K562 (cell line): Measurements from ENCODE around the gene WDCP. TPM values are rescaled to one million over a fixed set of nuclear protein-coding genes. Genes with fewer than 3 reads are reported as not detected.
A peak's percentile ranks its signal among the peaks of the same experiment; 100 is the strongest.

Experiments used
- ATAC-seq: fragments of 200-7000 bp; cut with Tn5 transposase; 3 replicates; pipeline ENCODE4 v1.9.1; 2020; ENCODE audit warnings: moderate library complexity
- BruUV-seq: library from RNA; stranded (reverse); fragments of 400-500 nt; replicated peaks from 2 replicates; lab custom pipeline; 2021; lab: Mats Ljungman, UMichigan
- CTCF ChIA-PET: fragments of 300-600 bp; formaldehyde crosslinking; extraction: SDS; loops from one replicate; lab custom pipeline; 2021; ENCODE audit warnings: low intra/inter-chr PET ratio; lab: Yijun Ruan, JAX
- POLR2A ChIA-PET: fragments of 300-600, 350-650 bp; sonication (Branson Sonifier 250); formaldehyde crosslinking; extraction: SDS; loops from one replicate; lab custom pipeline; 2021; ENCODE audit warnings: antibody characterized with exemption, inconsistent platforms; lab: Yijun Ruan, JAX
- DNase-seq, 4 experiments: peaks; one replicate each; pipeline versions ENCODE4 v3.0.0 to v3.0.0-alpha.2; 2011 to 2018; ENCODE audit warnings: low spot score in 3 of 4, mixed read lengths in 3 of 4; ENCODE audit errors: extremely low read depth in 1 of 4
- FAIRE-seq: peaks from 2 replicates; lab custom pipeline; 2011; peaks lifted over from hg19 to GRCh38; lab: Jason Lieb, UNC
- H2AFZ ChIP-seq: 2 replicates; pipeline ENCODE4 v1.6.0; 2011; ENCODE audit warnings: low read depth, low read length, control low read depth, inconsistent platforms
- H3K27ac ChIP-seq: fragments of 200-600 bp; 3 replicates; pipeline ENCODE4 v1.8.0; 2011; ENCODE audit warnings: low read depth, mild to moderate bottlenecking, control low read depth, inconsistent platforms, low read length, moderate library complexity, mixed read lengths; ENCODE audit errors: extremely low read depth
- H3K27me3 ChIP-seq, 2 experiments: fragments of 300-600 bp in 1 of 2; 2 replicates in 1 of 2; 3 replicates in 1 of 2; pipeline versions ENCODE4 v1.6.0 to v1.8.0; 2011; ENCODE audit warnings: inconsistent platforms in 2 of 2, low read length in 2 of 2, mild to moderate bottlenecking in 1 of 2, mixed read lengths in 1 of 2, moderate library complexity in 1 of 2; ENCODE audit not compliant: control insufficient read depth in 2 of 2, insufficient read depth in 2 of 2
- H3K36me3 ChIP-seq: fragments of 300-600 bp; 3 replicates; pipeline ENCODE4 v1.8.0; 2011; ENCODE audit warnings: mild to moderate bottlenecking, low read length, inconsistent platforms; ENCODE audit not compliant: control insufficient read depth, insufficient read depth
- H3K4me1 ChIP-seq, 2 experiments: fragments of 200-600 bp in 1 of 2; replicated peaks in 1 of 2; 2 replicates in 1 of 2; 3 replicates in 1 of 2; pipeline versions ENCODE4 v1.5.1 to v1.8.0; 2011; ENCODE audit warnings: inconsistent platforms in 2 of 2, low read length in 2 of 2, mild to moderate bottlenecking in 1 of 2, mixed read lengths in 1 of 2, moderate library complexity in 1 of 2; ENCODE audit not compliant: control insufficient read depth in 2 of 2, insufficient read depth in 2 of 2
- H3K4me2 ChIP-seq: 2 replicates; pipeline ENCODE4 v1.6.1; 2011; ENCODE audit warnings: low read length, control low read depth, inconsistent platforms, mixed read lengths; ENCODE audit not compliant: insufficient read depth
- H3K4me3 ChIP-seq: fragments of 200-600 bp; sonication (generic), shearing (Covaris generic); 2 replicates; pipeline ENCODE4 v1.5.1; 2016; ENCODE audit warnings: control low read depth, inconsistent platforms
- H3K79me2 ChIP-seq: fragments of 200-600 bp; 3 replicates; pipeline ENCODE4 v1.8.0; 2011; ENCODE audit warnings: low read length, inconsistent platforms; ENCODE audit not compliant: control insufficient read depth, insufficient read depth
- H3K9ac ChIP-seq, 2 experiments: 2 replicates each; pipeline versions ENCODE4 v1.6.0 to v1.6.1; 2011; ENCODE audit warnings: low read depth in 2 of 2, low read length in 2 of 2, control low read depth in 1 of 2, inconsistent platforms in 1 of 2, mild to moderate bottlenecking in 1 of 2, mixed read lengths in 1 of 2; ENCODE audit not compliant: insufficient read depth in 1 of 2
- H3K9me1 ChIP-seq: one replicate; pipeline ENCODE4 v1.6.0; 2011; ENCODE audit warnings: inconsistent platforms, mild to moderate bottlenecking, low read length, moderate library complexity; ENCODE audit not compliant: control insufficient read depth, insufficient read depth
- H3K9me3 ChIP-seq: replicated peaks from 2 replicates; pipeline ENCODE4 v1.5.1; 2011; ENCODE audit warnings: low read depth, low read length, inconsistent platforms; ENCODE audit not compliant: control insufficient read depth, insufficient read depth
- H4K20me1 ChIP-seq: replicated peaks from 2 replicates; pipeline ENCODE4 v1.6.1; 2011; ENCODE audit warnings: low read length, inconsistent platforms, mixed read lengths; ENCODE audit not compliant: control insufficient read depth, insufficient read depth
- KLF10 ChIP-seq: fragments of 250-450 bp; sonication (Bioruptor Pico); IDR thresholded peaks from 2 replicates; pipeline ENCODE4 v1.6.1; 2021; ENCODE audit warnings: matching md5 sums
- PCBP2 ChIP-seq: fragments of 200-400 bp; formaldehyde crosslinking; IDR thresholded peaks from 2 replicates; pipeline ENCODE4 v1.6.1; 2018; ENCODE audit warnings: low read length, low read depth, mild to moderate bottlenecking, moderate library complexity; ENCODE audit not compliant: poor library complexity, severe bottlenecking
- POLR2G ChIP-seq: fragments of 200-400 bp; formaldehyde crosslinking; IDR thresholded peaks from 2 replicates; pipeline ENCODE4 v1.6.1; 2017; ENCODE audit warnings: low read depth, mild to moderate bottlenecking, antibody characterized with exemption, low read length, moderate library complexity
- ZBTB33 ChIP-seq: sonication (generic); formaldehyde crosslinking; IDR thresholded peaks from 2 replicates; pipeline ENCODE4 v1.8.1; 2023; ENCODE audit warnings: mild to moderate bottlenecking, missing genetic modification reagents
- ZFX ChIP-seq: sonication (generic); formaldehyde crosslinking; IDR thresholded peaks from 2 replicates; pipeline ENCODE4 v1.8.0; 2022; ENCODE audit warnings: mild to moderate bottlenecking, missing genetic modification reagents, moderate library complexity
- ZKSCAN1 ChIP-seq: fragments of 150-350 bp; IDR thresholded peaks from 2 replicates; pipeline ENCODE4 v1.6.1; 2016; ENCODE audit warnings: low read depth, low read length
- WGBS: fragments of 100-300 bp; shearing (Covaris generic); methylation state at CpG from one replicate; pipeline ENCODE4 v1.1.6; 2016; ENCODE audit warnings: low coverage, mixed read lengths; ENCODE audit not compliant: insufficient coverage; ENCODE audit errors: missing lambda C conversion rate; 5-methylcytosine and 5-hydroxymethylcytosine counted together
- in situ Hi-C: fragments of 300-500 bp; cut with MboI; formaldehyde crosslinking; loops from 4 replicates; pipeline ENCODE4 v1.15.0; 2018; ENCODE audit warnings: inconsistent platforms, mixed read lengths
- intact Hi-C: fragments of 100-400 bp; cut with micrococcal nuclease; formaldehyde crosslinking; loops from 2 replicates; pipeline ENCODE4 v1.14.2; 2022
- polyA plus RNA-seq, 8 experiments: library from polyadenylated mRNA; depleted of rRNA in 4 of 8; stranded (reverse) in 5 of 8; unstranded in 3 of 8; fragments of >200 nt; fragmentation: Nextera tagmentation in 2 of 8; fragmentation: Illumina TruSeq in 1 of 8; extraction: Ambion mirVana in 2 of 8; extraction: Trizol in 1 of 8; gene quantifications; 2 replicates each; pipeline versions ENCODE4 v1.2.1 to v1.2.3, GENCODE V29; 2011 to 2014; ENCODE audit warnings: inconsistent platforms in 1 of 8, missing spikeins in 1 of 8
- total RNA-seq, 7 experiments: library from RNA; depleted of rRNA in 6 of 7; stranded (reverse); fragments of >200 nt in 6 of 7; fragmentation: Illumina TruSeq in 2 of 7; extraction: Trizol in 2 of 7; gene quantifications; 2 replicates each; pipeline versions ENCODE4 v1.2.1 to v1.2.3, GENCODE V29; 2011 to 2021; ENCODE audit warnings: low replicate concordance in 1 of 7

WDCP gene
- total and polyA plus RNA-seq, 9 of the 15 experiments (the other 6 are each of a cell fraction or from before 2014, with no cell fraction given), result 10.1 to 41.4 (median 21.8) TPM

DNA sequence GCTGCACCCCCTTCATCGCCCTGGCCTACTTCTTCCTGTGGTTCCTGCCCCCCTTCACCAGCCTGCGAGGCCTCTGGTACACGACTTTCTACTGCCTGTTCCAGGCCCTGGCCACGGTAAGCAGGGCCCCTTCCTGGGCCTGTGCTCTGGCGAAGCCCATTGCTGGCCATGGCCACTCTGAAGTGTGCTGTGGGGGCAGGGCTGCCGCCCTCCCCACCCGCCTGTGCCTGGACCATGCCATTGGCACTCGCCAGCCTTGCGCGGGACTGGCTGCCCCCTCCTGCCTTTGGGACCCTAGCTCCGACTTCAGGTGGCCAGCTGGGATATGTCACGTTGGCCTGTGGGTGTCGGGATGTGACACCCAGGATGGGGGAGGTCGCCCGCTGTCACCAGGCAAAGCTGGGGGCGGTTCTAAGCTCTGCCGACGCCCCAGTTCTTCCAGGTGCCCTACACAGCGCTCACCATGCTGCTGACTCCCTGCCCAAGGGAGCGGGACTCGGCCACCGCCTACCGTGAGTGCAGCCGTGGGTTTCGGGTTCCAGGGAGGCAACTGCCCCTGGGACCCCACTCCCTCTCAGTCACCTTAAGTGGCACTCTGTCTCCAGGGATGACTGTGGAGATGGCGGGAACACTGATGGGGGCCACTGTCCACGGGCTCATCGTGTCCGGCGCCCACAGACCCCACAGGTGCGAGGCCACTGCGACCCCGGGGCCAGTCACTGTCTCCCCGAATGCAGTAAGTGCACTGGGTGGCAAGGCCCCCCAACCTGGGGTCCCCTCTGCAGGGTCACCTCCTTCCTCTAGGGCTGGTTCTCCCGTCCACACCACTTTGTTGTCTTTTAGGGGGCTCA is 30.1 kb downstream of the WDCP start:
- Histone ChIP-seq H3K9me1 (no peaks in the 10 kb centered on the region), H3K36me3 (peaks cover 20% of the 10 kb centered on the region), H4K20me1 (peaks cover 6% of the 10 kb centered on the region), H3K79me2 (peaks cover 19% of the 10 kb centered on the region), H3K4me1 (peaks cover 23 to 45% of the 10 kb centered on the region in 2 experiments), H3K9ac (peak overlapping the region in 1 of 2 experiments; percentile 82; a peak in 3 of 4 replicates), H3K27me3 (no peaks in the 10 kb centered on the region), H3K27ac (no peak overlapping the region), H3K4me3 (no peak overlapping the region), H3K4me2 (no peak overlapping the region), H2AFZ (no peak overlapping the region), H3K9me3 (no peaks in the 10 kb centered on the region)
- BruUV-seq, result no TSS peak
- POLR2A ChIA-PET, result interaction anchor here (0.7 kb wide), 1 partner anchor 22 kb away, joined by 4 read pairs; no protein-coding TSS in a partner anchor
- DNase-seq (no peak), FAIRE-seq (no peak), ATAC-seq (no peak)
- TF ChIP-seq POLR2G, result peak; percentile 67
- TF ChIP-seq ZFX (CRISPR knock-in tag), result 0 out of 2 replicates have a peak, but pooled peaks have one; percentile 2
- TF ChIP-seq KLF10 (CRISPR knock-in tag), result no peak
- TF ChIP-seq PCBP2, result no peak
- no peak for TF ChIP-seq ZKSCAN1
- peak; percentile 24; the same call in 1 of the 2 replicates for TF ChIP-seq ZBTB33 (CRISPR knock-in tag)
- 91% methylated on average over 34 of the region's 35 CpGs for WGBS
- in situ Hi-C loops (no loop called here), intact Hi-C loops (loop anchor here (10.0 kb wide), 1 partner anchor 192 kb away; no protein-coding TSS in a partner anchor)
- CTCF ChIA-PET, result no interaction called here
